HG03432 (cell line): ENCODE results near the gene SPDYC.

Experiments used
- ATAC-seq: cut with Tn5 transposase; IDR thresholded peaks from one replicate; pipeline ENCODE4 v1.9.1; 2021; ENCODE audit warnings: mild to moderate bottlenecking, moderate library complexity; ENCODE audit not compliant: unreplicated experiment

The SPDYC gene

GRCh38 chr11:65205602-65205967 lies 35.6 kb downstream of the SPDYC start:
- no peak for ATAC-seq

- no peak for ATAC-seq
These were observed 36.4 kb downstream of the SPDYC start for GRCh38 chr11:65206441-65206841.

GRCh38 chr11:65206901-65207300 lies 36.9 kb downstream of the SPDYC start:
- no peak for ATAC-seq

- no peak for ATAC-seq
These were observed 38.1 kb downstream of the SPDYC start for GRCh38 chr11:65207918-65208784.

GRCh38 chr11:65208785-65209710 lies 39.0 kb downstream of the SPDYC start:
- ATAC-seq: no peak

GRCh38 chr11:65209711-65210360 lies 39.8 kb downstream of the SPDYC start:
- no peak for ATAC-seq

GRCh38 chr11:65210361-65210731 lies 40.3 kb downstream of the SPDYC start:
- no peak for ATAC-seq

GRCh38 chr11:65210748-65211147 lies 40.7 kb downstream of the SPDYC start:
- no peak for ATAC-seq

- ATAC-seq: no peak
These were observed 41.5 kb downstream of the SPDYC start for GRCh38 chr11:65211293-65212105.

- no peak for ATAC-seq
These were observed 42.3 kb downstream of the SPDYC start for GRCh38 chr11:65212226-65212801.

GRCh38 chr11:65213322-65214211 lies 43.5 kb downstream of the SPDYC start:
- ATAC-seq: no peak

GRCh38 chr11:65214212-65214845 lies 44.3 kb downstream of the SPDYC start:
- no peak for ATAC-seq

- ATAC-seq: no peak
These were observed 45.5 kb downstream of the SPDYC start for GRCh38 chr11:65215441-65216076.

GRCh38 chr11:65216830-65217229 lies 46.8 kb downstream of the SPDYC start:
- ATAC-seq: no peak

GRCh38 chr11:65217441-65218423 lies 47.7 kb downstream of the SPDYC start:
- ATAC-seq: no peak

- no peak for ATAC-seq
These were observed 48.4 kb downstream of the SPDYC start for GRCh38 chr11:65218446-65218845.

GRCh38 chr11:65219930-65220213 lies 49.8 kb downstream of the SPDYC start:
- ATAC-seq: no peak
